Tibial nerve (tissue), 4 donors: ENCODE data around the gene NR3C1. TPM values are rescaled to one million over a fixed set of nuclear protein-coding genes. Genes with fewer than 3 reads are reported as not detected.
A peak's percentile ranks its signal among the peaks of the same experiment; 100 is the strongest.

Experiments
- DNase-seq, 2 donors: peaks; one replicate each; pipeline ENCODE4 v3.0.0-alpha.2; 2019; ENCODE audit warnings: low spot score in 2 of 2
- H3K27ac ChIP-seq, 4 donors: fragments of 200-600 bp; sonication (generic) in 3 of 4; one replicate each; pipeline ENCODE4 v1.5.1; 2017 to 2019; ENCODE audit warnings: mild to moderate bottlenecking in 1 of 4
- H3K27me3 ChIP-seq, 2 donors: fragments of 200-600 bp; sonication (generic) in 1 of 2; one replicate each; pipeline versions ENCODE4 v1.5.1 to v1.6.0; 2017 to 2019
- H3K36me3 ChIP-seq, 3 donors: fragments of 200-600 bp; sonication (generic); one replicate each; pipeline ENCODE4 v1.5.1; 2018 to 2019
- H3K4me1 ChIP-seq, 4 donors: fragments of 200-600 bp; sonication (generic) in 3 of 4; one replicate each; pipeline ENCODE4 v1.5.1; 2017 to 2019
- H3K4me3 ChIP-seq, 4 donors: fragments of 200-600 bp; sonication (generic) in 3 of 4; one replicate each; pipeline ENCODE4 v1.5.1; 2017 to 2019; ENCODE audit warnings: mild to moderate bottlenecking in 1 of 4, moderate library complexity in 1 of 4
- H3K9me3 ChIP-seq, 4 donors: fragments of 200-600 bp; sonication (generic) in 3 of 4; one replicate each; pipeline ENCODE4 v1.5.1; 2017 to 2019
- EP300 ChIP-seq, 2 donors: sonication (generic); formaldehyde crosslinking; IDR thresholded peaks; one replicate each; pipeline ENCODE4 v1.6.1; 2017; ENCODE audit warnings: antibody characterized with exemption in 2 of 2, mild to moderate bottlenecking in 1 of 2
- POLR2A ChIP-seq, 2 donors: fragments of 450-650 bp; IDR thresholded peaks; one replicate each; pipeline ENCODE4 v1.6.1; 2017; ENCODE audit warnings: antibody characterized with exemption in 2 of 2, mild to moderate bottlenecking in 2 of 2, moderate library complexity in 2 of 2
- WGBS, 2 donors: methylation state at CpG; one replicate each; pipeline ENCODE4 v1.1.5; 2018; 5-methylcytosine and 5-hydroxymethylcytosine counted together
- total RNA-seq, 4 donors: library from RNA; depleted of rRNA; stranded (reverse); fragments of >200 nt; gene quantifications; one replicate each; pipeline ENCODE4 v1.1.0, GENCODE V29; 2016
- TF ChIP-seq, protein P1 (sequence below), 5 experiments: fragments of 200-600 bp in 3 of 5; fragments of 450-650 bp in 2 of 5; sonication (generic) in 3 of 5; IDR thresholded peaks; one replicate each; pipeline ENCODE4 v1.5.1; 2016 to 2019; ENCODE audit warnings: antibody characterized with exemption in 5 of 5, mild to moderate bottlenecking in 3 of 5, moderate library complexity in 2 of 5

Gene NR3C1
- total RNA-seq, 4 donors from 2014 or later: 47.1 to 86.2 (median 75.8) TPM

- H3K9me3 ChIP-seq: no peaks in the 10 kb centered on the region
- H3K27ac ChIP-seq: no peak overlapping the region
- H3K4me1 ChIP-seq: peaks cover 0 to 11% (median 3%) of the 10 kb centered on the region in 4 donors
- no peaks in the 10 kb centered on the region for H3K27me3 ChIP-seq
- 89 to 96% methylated on average over 2 of the region's 2 CpGs for WGBS, 2 donors
- TF ChIP-seq POLR2A (IDR thresholded peaks at IDR 0.05) (no peak), EP300 (IDR thresholded peaks at IDR 0.05) (no peak)
- TF ChIP-seq, protein P1, sequence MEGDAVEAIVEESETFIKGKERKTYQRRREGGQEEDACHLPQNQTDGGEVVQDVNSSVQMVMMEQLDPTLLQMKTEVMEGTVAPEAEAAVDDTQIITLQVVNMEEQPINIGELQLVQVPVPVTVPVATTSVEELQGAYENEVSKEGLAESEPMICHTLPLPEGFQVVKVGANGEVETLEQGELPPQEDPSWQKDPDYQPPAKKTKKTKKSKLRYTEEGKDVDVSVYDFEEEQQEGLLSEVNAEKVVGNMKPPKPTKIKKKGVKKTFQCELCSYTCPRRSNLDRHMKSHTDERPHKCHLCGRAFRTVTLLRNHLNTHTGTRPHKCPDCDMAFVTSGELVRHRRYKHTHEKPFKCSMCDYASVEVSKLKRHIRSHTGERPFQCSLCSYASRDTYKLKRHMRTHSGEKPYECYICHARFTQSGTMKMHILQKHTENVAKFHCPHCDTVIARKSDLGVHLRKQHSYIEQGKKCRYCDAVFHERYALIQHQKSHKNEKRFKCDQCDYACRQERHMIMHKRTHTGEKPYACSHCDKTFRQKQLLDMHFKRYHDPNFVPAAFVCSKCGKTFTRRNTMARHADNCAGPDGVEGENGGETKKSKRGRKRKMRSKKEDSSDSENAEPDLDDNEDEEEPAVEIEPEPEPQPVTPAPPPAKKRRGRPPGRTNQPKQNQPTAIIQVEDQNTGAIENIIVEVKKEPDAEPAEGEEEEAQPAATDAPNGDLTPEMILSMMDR (IDR thresholded peaks at IDR 0.05): no peak
- H3K4me3 ChIP-seq: no peak overlapping the region
- no peak for DNase-seq
- H3K36me3 ChIP-seq: no peaks in the 10 kb centered on the region
Observed at GRCh38 chr5:143412661-143413342, 9.3 kb upstream of the NR3C1 start.

GRCh38 chr5:143409926-143410325, 6.4 kb upstream of the NR3C1 start:
- WGBS, 2 donors: 91 to 93% methylated on average over 2 of the region's 2 CpGs
- no peaks in the 10 kb centered on the region for H3K36me3 ChIP-seq
- no peak overlapping the region for H3K27ac ChIP-seq
- no peak for TF ChIP-seq EP300 (IDR thresholded peaks at IDR 0.05)
- TF ChIP-seq, protein P1 (IDR thresholded peaks at IDR 0.05): no peak
- TF ChIP-seq POLR2A (IDR thresholded peaks at IDR 0.05): no peak
- no peaks in the 10 kb centered on the region for H3K9me3 ChIP-seq
- DNase-seq: no peak
- peaks cover 0 to 11% (median 5%) of the 10 kb centered on the region in 4 donors for H3K4me1 ChIP-seq
- no peak overlapping the region for H3K4me3 ChIP-seq
- H3K27me3 ChIP-seq: no peaks in the 10 kb centered on the region

GRCh38 chr5:143406408-143406807, 2.9 kb upstream of the NR3C1 start:
- no peaks in the 10 kb centered on the region for H3K9me3 ChIP-seq
- no peak overlapping the region for H3K4me3 ChIP-seq
- no peak for DNase-seq
- H3K36me3 ChIP-seq: no peaks in the 10 kb centered on the region
- TF ChIP-seq, protein P1 (IDR thresholded peaks at IDR 0.05): no peak
- TF ChIP-seq EP300 (IDR thresholded peaks at IDR 0.05) (no peak), POLR2A (IDR thresholded peaks at IDR 0.05) (no peak)
- no peak overlapping the region for H3K27ac ChIP-seq
- WGBS, 2 donors: 91 to 98% methylated on average over 1 of the region's 1 CpG
- H3K27me3 ChIP-seq: no peaks in the 10 kb centered on the region
- peaks cover 0 to 9% (median 2%) of the 10 kb centered on the region in 4 donors for H3K4me1 ChIP-seq

DNA sequence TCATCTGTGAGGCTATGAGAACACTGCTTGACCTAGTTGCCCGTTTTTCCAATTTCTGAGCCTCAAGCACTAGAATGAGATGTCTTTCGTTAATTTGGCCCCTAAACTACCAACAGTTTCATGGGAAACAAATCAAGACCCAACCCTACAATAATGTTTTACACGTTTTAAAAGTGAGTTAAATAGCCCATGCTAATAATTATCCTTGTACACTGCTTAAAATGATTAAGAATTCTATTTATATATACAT, 2.3 kb upstream of the NR3C1 start:
- H3K36me3 ChIP-seq: no peaks in the 10 kb centered on the region
- DNase-seq: no peak
- H3K27me3 ChIP-seq: no peaks in the 10 kb centered on the region
- H3K4me1 ChIP-seq: peaks cover 0 to 15% (median 4%) of the 10 kb centered on the region in 4 donors
- peak overlapping the region; percentile 80 to 87 (median 84) for H3K4me3 ChIP-seq
- WGBS, 2 donors: 81% methylated on average over 3 of the region's 3 CpGs
- no peaks in the 10 kb centered on the region for H3K9me3 ChIP-seq
- TF ChIP-seq EP300 (IDR thresholded peaks at IDR 0.05) (no peak), POLR2A (IDR thresholded peaks at IDR 0.05) (no peak)
- TF ChIP-seq, protein P1 (IDR thresholded peaks at IDR 0.05): no peak
- peak overlapping the region; percentile 98 to 99 (median 98) for H3K27ac ChIP-seq

- WGBS, 2 donors: 5 to 11% methylated on average over 16 to 33 of the region's 52 CpGs
- Histone ChIP-seq H3K27ac (peak overlapping the region; percentile 98 to 99 (median 98)), H3K27me3 (no peaks in the 10 kb centered on the region), H3K36me3 (no peaks in the 10 kb centered on the region), H3K4me1 (peaks cover 0 to 19% (median 6%) of the 10 kb centered on the region in 4 donors), H3K4me3 (peak overlapping the region; percentile 80 to 87 (median 84)), H3K9me3 (no peaks in the 10 kb centered on the region)
- TF ChIP-seq EP300 (IDR thresholded peaks at IDR 0.05): peak in 1 of 2 donors; percentile 82
- TF ChIP-seq POLR2A (IDR thresholded peaks at IDR 0.05): peak; percentile 48 to 64
- TF ChIP-seq, protein P1 (IDR thresholded peaks at IDR 0.05): peak in 4 of 5 experiments; percentile 9 to 33 (median 18)
- DNase-seq: peak; percentile 74 to 76
Observed at GRCh38 chr5:143405063-143405848, 1.8 kb upstream of the NR3C1 start.
